22Rv1 (cell line): ENCODE measurements around the gene IGF2BP2.

ENCODE experiments used
- H3K27ac ChIP-seq: fragments of 450-650 bp; 2 replicates; pipeline ENCODE4 v1.5.1; 2017
- ZFX ChIP-seq: fragments of 450-650 bp; IDR thresholded peaks from 2 replicates; pipeline ENCODE4 v1.6.1; 2017; ENCODE audit warnings: antibody characterized with exemption, borderline replicate concordance
- TF ChIP-seq, protein P1 (sequence below): fragments of 450-650 bp; IDR thresholded peaks from 2 replicates; pipeline ENCODE4 v1.5.1; 2017; ENCODE audit warnings: mild to moderate bottlenecking

IGF2BP2 gene

DNA sequence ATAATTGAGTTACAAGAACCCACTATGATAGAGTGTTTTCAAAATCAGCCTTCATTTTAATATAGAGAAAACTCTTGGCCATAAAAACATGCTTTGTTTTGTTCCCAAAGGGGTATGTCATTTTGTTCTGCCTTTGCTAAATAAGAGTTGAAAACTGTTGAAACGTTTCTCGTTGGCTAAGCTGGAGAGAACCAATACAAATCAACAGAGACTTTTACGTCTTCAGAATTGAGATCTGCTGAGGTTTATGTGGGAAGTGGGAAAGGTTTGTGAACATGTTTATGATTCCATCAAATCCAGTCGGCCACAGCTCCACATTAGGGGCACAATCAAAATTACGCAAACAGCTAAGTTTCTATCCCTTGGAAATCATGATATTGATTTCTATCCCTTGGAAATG is 102.0 kb downstream of the IGF2BP2 start:
- no peak for TF ChIP-seq ZFX
- TF ChIP-seq, protein P1, sequence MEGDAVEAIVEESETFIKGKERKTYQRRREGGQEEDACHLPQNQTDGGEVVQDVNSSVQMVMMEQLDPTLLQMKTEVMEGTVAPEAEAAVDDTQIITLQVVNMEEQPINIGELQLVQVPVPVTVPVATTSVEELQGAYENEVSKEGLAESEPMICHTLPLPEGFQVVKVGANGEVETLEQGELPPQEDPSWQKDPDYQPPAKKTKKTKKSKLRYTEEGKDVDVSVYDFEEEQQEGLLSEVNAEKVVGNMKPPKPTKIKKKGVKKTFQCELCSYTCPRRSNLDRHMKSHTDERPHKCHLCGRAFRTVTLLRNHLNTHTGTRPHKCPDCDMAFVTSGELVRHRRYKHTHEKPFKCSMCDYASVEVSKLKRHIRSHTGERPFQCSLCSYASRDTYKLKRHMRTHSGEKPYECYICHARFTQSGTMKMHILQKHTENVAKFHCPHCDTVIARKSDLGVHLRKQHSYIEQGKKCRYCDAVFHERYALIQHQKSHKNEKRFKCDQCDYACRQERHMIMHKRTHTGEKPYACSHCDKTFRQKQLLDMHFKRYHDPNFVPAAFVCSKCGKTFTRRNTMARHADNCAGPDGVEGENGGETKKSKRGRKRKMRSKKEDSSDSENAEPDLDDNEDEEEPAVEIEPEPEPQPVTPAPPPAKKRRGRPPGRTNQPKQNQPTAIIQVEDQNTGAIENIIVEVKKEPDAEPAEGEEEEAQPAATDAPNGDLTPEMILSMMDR: no peak
- H3K27ac ChIP-seq: no peak overlapping the region

DNA sequence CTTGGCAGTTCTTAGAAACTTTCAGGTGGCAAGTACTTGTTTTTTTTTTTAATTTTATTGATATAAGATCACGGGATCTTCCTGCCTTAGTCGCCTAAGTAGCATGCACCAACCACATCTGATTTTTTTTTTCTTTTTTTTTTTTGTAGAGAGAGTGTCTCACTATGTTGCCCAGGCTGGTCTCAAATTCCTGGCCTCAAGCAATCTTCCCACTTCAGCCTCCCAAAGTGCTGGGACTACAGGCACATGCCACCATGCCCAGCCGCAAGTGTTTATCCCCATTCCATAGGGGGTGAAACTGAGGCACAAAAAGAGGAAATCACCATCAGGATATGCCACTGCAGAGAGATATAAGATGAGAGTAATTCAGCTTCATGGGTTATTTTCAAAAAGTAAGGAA is 102.9 kb downstream of the IGF2BP2 start:
- TF ChIP-seq, protein P1: no peak
- no peak for TF ChIP-seq ZFX
- no peak overlapping the region for H3K27ac ChIP-seq

DNA sequence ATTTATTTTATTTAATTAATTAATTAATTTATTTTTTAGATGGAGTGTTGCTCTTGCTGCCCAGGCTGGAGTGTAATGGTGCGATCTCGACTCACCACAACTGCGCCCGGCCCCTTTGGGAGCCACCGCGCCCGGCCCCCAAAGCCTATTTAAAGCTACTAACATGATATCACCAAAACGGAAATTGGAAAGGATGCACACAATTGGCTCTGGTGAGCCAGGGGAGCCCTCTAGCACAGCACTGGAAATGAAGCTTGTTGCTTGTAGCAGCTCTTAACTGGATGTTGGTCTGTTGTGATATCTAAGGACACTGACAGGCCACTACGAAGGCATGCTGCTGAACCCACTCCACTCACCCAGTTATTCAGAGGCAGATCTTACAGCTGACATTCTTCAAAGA is 104.5 kb downstream of the IGF2BP2 start:
- no peak overlapping the region for H3K27ac ChIP-seq
- TF ChIP-seq, protein P1: no peak
- TF ChIP-seq ZFX: no peak

DNA sequence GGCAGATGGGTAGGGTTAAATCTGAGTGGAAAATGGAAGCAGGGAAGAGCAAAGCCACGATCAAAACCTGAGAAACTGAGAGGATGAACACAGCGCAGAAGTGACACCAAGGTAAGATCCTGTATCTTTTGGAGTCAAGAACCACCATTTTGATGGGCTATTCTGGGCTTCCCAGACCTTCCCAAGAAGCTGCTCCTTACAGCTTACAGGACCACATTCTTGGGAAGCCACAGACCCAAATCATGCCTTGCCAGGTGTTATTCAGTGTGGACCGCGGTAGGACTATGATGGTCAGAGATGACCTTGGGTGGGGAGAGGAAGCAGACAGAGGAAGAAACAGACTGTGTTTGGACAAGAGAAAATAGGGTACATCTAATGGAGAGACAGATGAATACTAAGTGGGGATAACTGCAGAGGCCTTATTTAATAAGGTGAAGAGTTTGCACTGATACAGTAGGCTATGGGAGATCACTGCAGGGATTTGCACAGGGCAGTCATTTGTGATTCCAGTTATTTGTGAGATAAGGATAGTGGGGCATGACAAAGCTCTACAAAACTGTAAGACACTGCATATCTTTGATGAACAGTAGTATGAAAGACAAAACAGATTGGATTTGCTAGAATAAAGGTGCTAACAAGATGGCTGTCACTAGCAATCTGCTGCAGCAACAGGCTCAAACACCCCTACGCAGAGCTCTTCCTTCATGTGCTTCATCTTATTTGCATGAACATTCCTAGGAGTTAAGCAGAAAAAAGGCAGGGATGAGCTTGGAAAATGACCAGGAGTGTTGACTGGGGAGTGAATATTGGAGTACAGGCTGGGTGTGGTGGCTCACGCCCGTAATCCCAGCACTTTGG is 105.9 kb downstream of the IGF2BP2 start:
- no peak overlapping the region for H3K27ac ChIP-seq
- TF ChIP-seq, protein P1: no peak
- no peak for TF ChIP-seq ZFX

DNA sequence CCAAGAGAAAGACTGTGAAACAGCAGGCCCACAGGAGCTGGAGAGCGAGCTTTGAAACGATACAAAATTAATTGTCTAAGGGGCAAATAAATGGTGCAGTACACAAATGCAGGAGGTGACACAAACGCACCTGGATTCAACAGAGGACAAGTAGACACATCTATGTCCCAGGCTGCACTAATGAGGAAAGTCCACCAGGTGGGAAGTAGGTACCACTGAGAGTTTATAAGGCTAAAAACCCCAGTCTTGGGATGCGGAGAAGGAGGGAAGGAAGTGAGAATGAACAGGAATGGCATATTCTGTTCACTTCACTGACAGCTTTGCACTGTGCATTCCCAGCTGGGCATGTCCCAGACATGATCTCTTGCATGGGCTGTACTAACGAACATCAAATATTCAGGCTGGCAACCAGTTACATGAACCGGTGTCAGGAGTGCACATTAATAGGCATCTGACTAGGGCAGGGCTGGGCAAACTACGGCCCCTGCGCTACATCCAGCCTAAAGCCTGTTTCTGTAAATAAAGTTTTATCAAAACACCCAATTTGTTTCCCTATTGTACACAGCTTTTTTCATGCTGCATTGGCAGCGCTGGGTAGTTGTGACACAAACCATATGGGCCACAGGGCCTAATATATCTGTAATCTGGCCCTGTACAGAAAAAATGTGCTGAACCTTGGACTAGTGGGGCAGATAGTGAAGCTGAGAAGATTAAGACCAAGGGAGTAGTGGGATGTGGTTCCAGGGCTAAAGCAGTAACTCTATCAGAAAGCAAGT is 107.0 kb downstream of the IGF2BP2 start:
- H3K27ac ChIP-seq: no peak overlapping the region; the same call in 1 of the 2 replicates
- no peak for TF ChIP-seq ZFX
- TF ChIP-seq, protein P1: no peak

DNA sequence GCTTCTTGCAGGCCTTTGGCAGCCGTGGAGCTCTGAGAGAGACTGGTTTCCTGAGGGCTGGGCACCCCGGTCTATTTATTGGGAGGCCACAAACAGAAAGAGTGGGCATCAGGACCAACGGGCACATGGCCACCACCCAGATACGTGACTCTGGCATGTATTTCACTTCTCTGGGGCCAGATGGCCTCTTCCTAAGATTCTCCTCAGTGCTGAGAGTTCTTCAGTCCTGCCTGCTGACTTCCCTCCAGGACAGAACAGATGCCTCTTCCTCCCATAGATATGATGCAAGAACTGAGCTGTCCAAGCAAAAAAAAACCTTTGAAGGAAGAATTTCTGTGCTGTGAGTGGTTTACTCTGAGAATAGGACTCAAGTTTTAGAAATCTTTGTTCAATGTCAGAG is 107.7 kb downstream of the IGF2BP2 start:
- H3K27ac ChIP-seq: no peak overlapping the region; the same call in 1 of the 2 replicates
- no peak for TF ChIP-seq ZFX
- TF ChIP-seq, protein P1: no peak
